Right lobe of liver (tissue), 6 donors: Measurements from ENCODE around the gene RNF26. TPM values are rescaled to one million over a fixed set of nuclear protein-coding genes. Genes with fewer than 3 reads are reported as not detected.

Source experiments
- ATAC-seq, 4 donors: fragments of 200-7000 bp; cut with Tn5 transposase; one replicate each; pipeline ENCODE4 v1.9.1; 2020; ENCODE audit warnings: mild to moderate bottlenecking in 4 of 4, moderate library complexity in 4 of 4
- DNase-seq, 3 donors: peaks; one replicate each; pipeline ENCODE4 v3.0.0-alpha.2; 2020
- H3K27ac ChIP-seq, 3 donors: fragments of 200-600 bp; one replicate each; pipeline ENCODE4 v1.8.0; 2022
- H3K27me3 ChIP-seq, 2 donors: fragments of 200-600 bp; one replicate each; pipeline ENCODE4 v1.8.0; 2022
- H3K36me3 ChIP-seq, 4 donors: fragments of 200-600 bp; sonication (generic) in 1 of 4; one replicate each; pipeline versions ENCODE4 v1.5.1 to v1.8.0; 2017 to 2022; ENCODE audit warnings: control low read depth in 1 of 4
- H3K4me1 ChIP-seq, 4 donors: fragments of 200-600 bp; sonication (generic) in 1 of 4; one replicate each; pipeline versions ENCODE4 v1.5.1 to v1.8.0; 2017 to 2022; ENCODE audit warnings: control low read depth in 1 of 4
- H3K4me3 ChIP-seq, 3 donors: fragments of 200-600 bp; one replicate each; pipeline ENCODE4 v1.8.0; 2022
- H3K9me3 ChIP-seq, 4 donors: fragments of 200-600 bp; sonication (generic) in 1 of 4; one replicate each; pipeline versions ENCODE4 v1.5.1 to v1.8.0; 2017 to 2022; ENCODE audit warnings: control low read depth in 1 of 4
- POLR2A ChIP-seq: fragments of 450-650 bp; IDR thresholded peaks from one replicate; pipeline ENCODE4 v1.6.1; 2017; ENCODE audit warnings: antibody characterized with exemption, mild to moderate bottlenecking
- WGBS: methylation state at CpG from one replicate; pipeline ENCODE4 v1.1.6; 2018; ENCODE audit warnings: low coverage, low lambda C conversion rate; ENCODE audit not compliant: insufficient coverage; ENCODE audit errors: missing lambda C conversion rate; 5-methylcytosine and 5-hydroxymethylcytosine counted together
- intact Hi-C, 2 donors: fragments of 100-400 bp; cut with DNase I; formaldehyde crosslinking; loops; one replicate each; pipeline versions ENCODE4 v1.11.2 to v1.14.1; 2022
- total RNA-seq, 6 experiments: library from RNA; depleted of rRNA in 2 of 6; stranded (reverse); fragments of >200 nt in 2 of 6; fragmentation: NEBNext Ultra II Directional in 3 of 6; extraction: Animal tissue kit (Norgen Biotek cat#: 25700) in 3 of 6; gene quantifications; one replicate each; pipeline versions ENCODE4 v1.1.0 to v1.2.4, GENCODE V29; 2016 to 2023
- TF ChIP-seq, protein P1 (sequence below), 4 donors: fragments of 200-600 bp in 3 of 4; fragments of 450-650 bp in 1 of 4; IDR thresholded peaks; one replicate each; pipeline versions ENCODE4 v1.5.1 to v1.8.0; 2016 to 2022; ENCODE audit warnings: antibody characterized with exemption in 4 of 4, mild to moderate bottlenecking in 2 of 4
- donor health status: DM: no; HTN: yes; CAD: no.
- donor health status: DM: no; HTN: no; CAD: no.
- donor health status: DM: no; HTN: no; CAD: no.
- donor health status: DM: no; HTN: yes; CAD: no.
- donor health status: DM: no; HTN: yes; CAD: no.

Gene RNF26
- total RNA-seq, 6 experiments from 2014 or later: 12.9 to 18.1 (median 15.1) TPM

DNA sequence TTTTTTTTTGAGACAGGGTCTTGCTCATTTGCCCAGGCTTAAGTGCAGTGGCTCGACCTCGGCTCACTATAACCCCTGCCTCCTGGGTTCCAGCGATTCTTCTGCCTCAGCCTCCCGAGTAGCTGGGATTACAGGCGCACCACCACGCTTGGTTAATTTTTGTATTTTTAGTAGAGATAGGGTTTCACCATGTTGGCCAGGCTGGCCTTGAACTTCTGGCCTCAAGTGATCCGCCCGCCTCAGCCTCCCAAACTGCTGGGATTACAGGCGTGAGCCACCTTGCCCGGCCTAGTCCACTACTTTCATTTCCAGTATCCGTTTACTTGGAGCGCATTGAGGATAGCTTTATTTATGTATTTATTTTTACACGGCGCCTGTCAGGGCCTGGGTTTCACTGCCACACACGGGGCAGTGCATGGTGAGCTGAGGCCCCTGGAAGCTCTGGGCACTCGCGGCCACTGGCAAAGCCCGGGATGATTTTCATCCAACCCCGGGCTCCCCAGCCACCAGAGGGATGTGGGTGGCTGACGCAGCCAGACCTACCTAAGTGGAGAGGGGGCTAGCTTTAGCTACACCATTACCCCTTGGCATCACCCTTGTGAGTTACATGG is 11.3 kb upstream of the RNF26 start:
- H3K27me3 ChIP-seq: no peaks in the 10 kb centered on the region
- ATAC-seq (no peak), DNase-seq (peak in 1 of 3 donors; percentile 45)
- no peak overlapping the region for H3K4me3 ChIP-seq
- TF ChIP-seq, protein P1, sequence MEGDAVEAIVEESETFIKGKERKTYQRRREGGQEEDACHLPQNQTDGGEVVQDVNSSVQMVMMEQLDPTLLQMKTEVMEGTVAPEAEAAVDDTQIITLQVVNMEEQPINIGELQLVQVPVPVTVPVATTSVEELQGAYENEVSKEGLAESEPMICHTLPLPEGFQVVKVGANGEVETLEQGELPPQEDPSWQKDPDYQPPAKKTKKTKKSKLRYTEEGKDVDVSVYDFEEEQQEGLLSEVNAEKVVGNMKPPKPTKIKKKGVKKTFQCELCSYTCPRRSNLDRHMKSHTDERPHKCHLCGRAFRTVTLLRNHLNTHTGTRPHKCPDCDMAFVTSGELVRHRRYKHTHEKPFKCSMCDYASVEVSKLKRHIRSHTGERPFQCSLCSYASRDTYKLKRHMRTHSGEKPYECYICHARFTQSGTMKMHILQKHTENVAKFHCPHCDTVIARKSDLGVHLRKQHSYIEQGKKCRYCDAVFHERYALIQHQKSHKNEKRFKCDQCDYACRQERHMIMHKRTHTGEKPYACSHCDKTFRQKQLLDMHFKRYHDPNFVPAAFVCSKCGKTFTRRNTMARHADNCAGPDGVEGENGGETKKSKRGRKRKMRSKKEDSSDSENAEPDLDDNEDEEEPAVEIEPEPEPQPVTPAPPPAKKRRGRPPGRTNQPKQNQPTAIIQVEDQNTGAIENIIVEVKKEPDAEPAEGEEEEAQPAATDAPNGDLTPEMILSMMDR (IDR thresholded peaks at IDR 0.05): no peak
- TF ChIP-seq POLR2A: no peak
- H3K27ac ChIP-seq: no peak overlapping the region
- H3K4me1 ChIP-seq: peaks cover 0 to 10% (median 4%) of the 10 kb centered on the region in 4 donors
- H3K9me3 ChIP-seq: no peaks in the 10 kb centered on the region
- intact Hi-C loops: no loop called here
- WGBS: 72% methylated on average over 19 of the region's 20 CpGs
- H3K36me3 ChIP-seq: no peaks in the 10 kb centered on the region

DNA sequence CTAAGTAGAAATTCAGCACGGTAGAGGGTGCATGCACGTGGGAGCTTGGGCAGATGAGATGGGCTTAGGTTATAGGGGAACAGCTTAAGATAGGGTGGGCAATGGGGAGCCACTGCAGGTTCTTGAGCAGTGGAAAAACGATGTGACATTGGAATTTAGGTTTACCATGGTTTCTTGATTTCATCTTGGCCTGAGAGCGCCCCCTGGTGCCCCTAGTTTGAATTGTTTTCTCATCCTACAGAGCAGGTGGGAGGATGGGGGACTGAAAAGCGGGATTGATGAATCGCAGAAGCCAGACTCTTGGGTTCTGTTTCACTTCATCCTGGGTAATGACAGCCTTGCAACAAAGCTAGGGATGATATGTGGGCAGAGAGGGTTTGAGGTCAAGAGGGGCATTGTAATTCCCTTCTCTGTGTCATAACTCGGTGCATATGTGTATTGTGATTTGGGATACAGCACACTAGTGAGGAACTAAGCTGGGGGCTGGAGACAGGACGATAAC is 10.7 kb upstream of the RNF26 start:
- ATAC-seq: peak in 3 of 4 donors; percentile 13 to 31 (median 28)
- intact Hi-C loops: no loop called here
- Histone ChIP-seq H3K4me1 (peaks cover 0 to 10% (median 4%) of the 10 kb centered on the region in 4 donors), H3K36me3 (no peaks in the 10 kb centered on the region), H3K27me3 (no peaks in the 10 kb centered on the region), H3K4me3 (no peak overlapping the region), H3K27ac (no peak overlapping the region), H3K9me3 (no peaks in the 10 kb centered on the region)
- 18% methylated on average over 8 of the region's 8 CpGs for WGBS
- TF ChIP-seq, protein P1 (IDR thresholded peaks at IDR 0.05): peak; percentile 54 to 82 (median 76)
- no peak for TF ChIP-seq POLR2A
- peak in 2 of 3 donors; percentile 58 to 61 for DNase-seq

DNA sequence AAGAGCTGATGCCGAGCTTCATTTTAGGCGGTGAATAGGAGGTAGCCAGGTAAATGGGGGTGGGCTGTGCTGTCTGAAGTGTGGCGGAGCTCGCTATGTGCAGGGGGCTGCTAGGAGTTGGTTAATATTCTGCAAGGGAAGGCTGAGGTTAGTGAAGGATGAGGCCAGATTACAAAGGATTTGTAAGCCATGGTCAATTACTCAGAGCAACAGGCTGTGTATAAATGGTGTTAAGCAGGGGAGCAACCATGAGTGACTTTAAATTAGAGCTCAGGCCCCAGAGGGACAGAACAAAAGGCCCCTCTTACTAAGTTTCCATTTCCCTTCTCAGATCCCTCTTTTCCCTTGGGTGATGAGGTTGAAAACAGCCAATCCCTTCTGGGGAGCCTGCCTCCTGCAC is 10.1 kb upstream of the RNF26 start:
- Histone ChIP-seq H3K27me3 (no peaks in the 10 kb centered on the region), H3K27ac (no peak overlapping the region), H3K4me3 (no peak overlapping the region), H3K4me1 (peaks cover 0 to 10% (median 4%) of the 10 kb centered on the region in 4 donors), H3K36me3 (no peaks in the 10 kb centered on the region), H3K9me3 (no peaks in the 10 kb centered on the region)
- DNase-seq (no peak), ATAC-seq (no peak)
- 54% methylated on average over 3 of the region's 4 CpGs for WGBS
- TF ChIP-seq, protein P1 (IDR thresholded peaks at IDR 0.05): no peak
- no peak for TF ChIP-seq POLR2A
- intact Hi-C loops: no loop called here

DNA sequence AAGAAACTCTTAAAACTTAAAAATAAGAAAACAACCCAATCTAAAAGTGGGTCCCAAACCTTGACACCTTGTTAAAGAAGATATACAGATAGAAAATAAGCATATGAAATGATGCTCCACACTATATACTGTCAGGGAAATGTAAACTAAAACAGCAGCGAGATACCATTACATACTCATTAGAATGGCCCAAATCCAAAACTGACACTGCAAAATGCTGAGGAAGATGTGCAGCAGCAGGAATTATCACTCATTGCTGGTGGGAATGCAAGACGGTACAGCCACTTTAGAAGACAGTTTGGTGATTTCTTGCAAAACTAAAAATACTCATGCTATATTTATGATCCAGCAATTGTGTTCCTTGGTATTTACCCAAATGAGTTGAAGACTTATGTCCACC is 5.0 kb upstream of the RNF26 start:
- Histone ChIP-seq H3K36me3 (no peaks in the 10 kb centered on the region), H3K4me1 (no peaks in the 10 kb centered on the region), H3K4me3 (no peak overlapping the region), H3K27me3 (no peaks in the 10 kb centered on the region), H3K9me3 (no peaks in the 10 kb centered on the region), H3K27ac (no peak overlapping the region)
- intact Hi-C loops: no loop called here
- DNase-seq (no peak), ATAC-seq (no peak)
- TF ChIP-seq, protein P1 (IDR thresholded peaks at IDR 0.05): no peak
- no peak for TF ChIP-seq POLR2A
- 64% methylated on average over 2 of the region's 2 CpGs for WGBS
